Neuronal stem cell (in vitro differentiated cells): Measurements from ENCODE around the gene INAVA.

Experiments used
- DNase-seq: peaks from one replicate; pipeline ENCODE4 v3.0.0-alpha.2; 2013; ENCODE audit warnings: low spot score
- H2AFZ ChIP-seq: one replicate; pipeline ENCODE4 v1.6.1; 2013; ENCODE audit warnings: mild to moderate bottlenecking, low read length, inconsistent platforms
- H2AK5ac ChIP-seq: 2 replicates; pipeline ENCODE4 v1.6.1; 2013; ENCODE audit warnings: low read depth, mild to moderate bottlenecking, inconsistent platforms, low read length, moderate library complexity, mixed read lengths
- H2BK120ac ChIP-seq: 2 replicates; pipeline ENCODE4 v1.6.1; 2013; ENCODE audit warnings: low read depth, mild to moderate bottlenecking, inconsistent platforms, low read length, moderate library complexity, mixed read lengths
- H2BK12ac ChIP-seq: one replicate; pipeline ENCODE4 v1.6.1; 2013; ENCODE audit warnings: low read length, inconsistent platforms
- H2BK15ac ChIP-seq: 2 replicates; pipeline ENCODE4 v1.6.1; 2013; ENCODE audit warnings: mild to moderate bottlenecking, low read length, inconsistent platforms, mixed read lengths
- H2BK5ac ChIP-seq: one replicate; pipeline ENCODE4 v1.6.1; 2013; ENCODE audit warnings: inconsistent platforms, mild to moderate bottlenecking, low read length, moderate library complexity
- H3K14ac ChIP-seq: one replicate; pipeline ENCODE4 v1.6.1; 2013; ENCODE audit warnings: low read length, inconsistent platforms
- H3K18ac ChIP-seq: 2 replicates; pipeline ENCODE4 v1.6.1; 2013; ENCODE audit warnings: low read length, inconsistent platforms
- H3K23ac ChIP-seq: 2 replicates; pipeline ENCODE4 v1.6.1; 2013; ENCODE audit warnings: low read depth, mild to moderate bottlenecking, mixed read lengths, low read length, inconsistent platforms; ENCODE audit not compliant: poor library complexity
- H3K27ac ChIP-seq: replicated peaks from 3 replicates; pipeline ENCODE4 v1.5.1; 2013; ENCODE audit warnings: low read length, inconsistent platforms
- H3K27me3 ChIP-seq, 3 experiments: 2 replicates each; pipeline ENCODE4 v1.6.1; 2013; ENCODE audit warnings: low read length in 3 of 3, mild to moderate bottlenecking in 2 of 3, inconsistent platforms in 1 of 3, low read depth in 1 of 3, mixed read lengths in 1 of 3, moderate library complexity in 1 of 3; ENCODE audit not compliant: control insufficient read depth in 3 of 3, insufficient read depth in 3 of 3
- H3K36me3 ChIP-seq, 2 donors: replicated peaks in 1 of 2; 2 replicates each; pipeline ENCODE4 v1.6.1; 2013; ENCODE audit warnings: low read length in 2 of 2; ENCODE audit not compliant: control insufficient read depth in 2 of 2, insufficient read depth in 2 of 2
- H3K4ac ChIP-seq: 2 replicates; pipeline ENCODE4 v1.6.1; 2013; ENCODE audit warnings: inconsistent platforms, mild to moderate bottlenecking, low read length, moderate library complexity
- H3K4me1 ChIP-seq, 2 donors: 1 replicate in 1 of 2; 2 replicates in 1 of 2; pipeline ENCODE4 v1.6.1; 2013; ENCODE audit warnings: low read length in 2 of 2, low read depth in 1 of 2; ENCODE audit not compliant: control insufficient read depth in 2 of 2, insufficient read depth in 1 of 2
- H3K4me2 ChIP-seq: one replicate; pipeline ENCODE4 v1.6.1; 2013; ENCODE audit warnings: mild to moderate bottlenecking, low read length, inconsistent platforms; ENCODE audit not compliant: insufficient read depth, poor library complexity, severe bottlenecking
- H3K4me3 ChIP-seq, 2 donors: 2 replicates each; pipeline ENCODE4 v1.5.1; 2013; ENCODE audit warnings: low read length in 2 of 2, mild to moderate bottlenecking in 2 of 2, inconsistent platforms in 1 of 2, moderate library complexity in 1 of 2
- H3K79me1 ChIP-seq: one replicate; pipeline ENCODE4 v1.6.1; 2013; ENCODE audit warnings: low read depth, mild to moderate bottlenecking, inconsistent platforms, low read length, moderate library complexity
- H3K9ac ChIP-seq: one replicate; pipeline ENCODE4 v1.6.1; 2013; ENCODE audit warnings: mild to moderate bottlenecking, low read depth, low read length, inconsistent platforms; ENCODE audit not compliant: poor library complexity
- H3K9me3 ChIP-seq, 2 donors: replicated peaks in 1 of 2; 2 replicates each; pipeline versions ENCODE3 to v1.6.1; 2013; ENCODE audit warnings: low read length in 2 of 2, mild to moderate bottlenecking in 2 of 2, inconsistent platforms in 1 of 2, low read depth in 1 of 2, mixed read lengths in 1 of 2, moderate library complexity in 1 of 2; ENCODE audit not compliant: control insufficient read depth in 2 of 2, insufficient read depth in 1 of 2
- H4K8ac ChIP-seq: one replicate; pipeline ENCODE4 v1.6.1; 2013; ENCODE audit warnings: low read depth, mild to moderate bottlenecking, inconsistent platforms, low read length, moderate library complexity
- H4K91ac ChIP-seq: one replicate; pipeline ENCODE4 v1.6.1; 2013; ENCODE audit warnings: low read length, low read depth, mild to moderate bottlenecking, inconsistent platforms; ENCODE audit not compliant: poor library complexity
- WGBS, 2 donors: extraction: QIAGEN DNeasy Blood & Tissue Kit; methylation state at CpG; one replicate each; pipeline ENCODE4 v1.1.7; 2013; ENCODE audit warnings: missing lambda C conversion rate in 2 of 2, mixed read lengths in 1 of 2; ENCODE audit not compliant: insufficient read length in 2 of 2, insufficient replicate concordance in 1 of 2; ENCODE audit errors: extremely low coverage in 2 of 2; 5-methylcytosine and 5-hydroxymethylcytosine counted together

Gene INAVA

DNA sequence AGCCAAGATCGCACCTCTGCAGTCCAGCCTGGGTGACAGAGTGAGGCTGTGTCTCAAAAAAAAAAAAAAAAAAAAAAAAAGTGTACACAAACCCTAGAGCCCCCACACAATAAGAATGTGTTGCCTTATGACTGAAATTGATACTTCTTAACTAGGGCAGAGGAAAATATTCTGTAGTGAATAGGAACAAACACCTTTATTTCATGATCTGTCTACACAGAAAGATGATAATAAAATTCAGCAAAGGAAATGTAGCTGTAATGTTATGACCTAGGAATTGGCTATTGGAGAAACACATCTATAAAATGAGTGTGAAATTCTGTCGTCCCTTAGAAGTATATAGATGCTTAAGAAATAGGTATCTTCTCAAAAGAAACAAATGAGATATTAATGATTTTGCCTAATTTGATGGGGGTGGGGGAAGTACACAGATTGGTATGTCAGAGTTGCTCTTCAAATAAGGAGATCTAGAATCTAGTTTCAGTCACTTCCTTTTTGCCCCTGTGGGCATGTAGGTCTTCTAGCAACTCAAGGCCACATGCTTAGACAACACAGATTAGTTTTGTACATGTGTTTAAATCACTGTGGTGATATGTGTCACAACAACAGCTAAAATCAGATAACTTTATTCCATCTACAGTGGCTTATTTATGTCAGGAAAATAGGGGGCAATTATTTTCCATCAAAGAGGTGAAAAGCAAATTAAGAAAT lies 32.6 kb upstream of the INAVA start:
- H2AK5ac ChIP-seq = no peak overlapping the region
- H3K4me3 ChIP-seq = no peak overlapping the region
- no peak overlapping the region for H3K23ac ChIP-seq
- H3K9me3 ChIP-seq = no peaks in the 10 kb centered on the region
- no peak overlapping the region for H2BK12ac ChIP-seq
- no peak overlapping the region for H2BK5ac ChIP-seq
- H3K79me1 ChIP-seq = no peaks in the 10 kb centered on the region
- no peaks in the 10 kb centered on the region for H3K27me3 ChIP-seq
- peaks cover 4 to 72% of the 10 kb centered on the region in 2 donors for H3K36me3 ChIP-seq
- no peak overlapping the region for H3K9ac ChIP-seq
- H3K18ac ChIP-seq = no peak overlapping the region
- no peak overlapping the region for H4K8ac ChIP-seq
- H2AFZ ChIP-seq = no peak overlapping the region
- no peak overlapping the region for H3K14ac ChIP-seq
- H3K27ac ChIP-seq = no peak overlapping the region
- WGBS, 2 donors = no CpG with 5 or more reads among the region's 2 CpGs
- no peak overlapping the region for H4K91ac ChIP-seq
- no peak overlapping the region for H3K4me2 ChIP-seq
- H3K4ac ChIP-seq = no peak overlapping the region
- no peak for DNase-seq
- no peak overlapping the region for H2BK15ac ChIP-seq
- H3K4me1 ChIP-seq = peaks cover 0 to 5% of the 10 kb centered on the region in 2 donors
- H2BK120ac ChIP-seq = no peak overlapping the region

DNA sequence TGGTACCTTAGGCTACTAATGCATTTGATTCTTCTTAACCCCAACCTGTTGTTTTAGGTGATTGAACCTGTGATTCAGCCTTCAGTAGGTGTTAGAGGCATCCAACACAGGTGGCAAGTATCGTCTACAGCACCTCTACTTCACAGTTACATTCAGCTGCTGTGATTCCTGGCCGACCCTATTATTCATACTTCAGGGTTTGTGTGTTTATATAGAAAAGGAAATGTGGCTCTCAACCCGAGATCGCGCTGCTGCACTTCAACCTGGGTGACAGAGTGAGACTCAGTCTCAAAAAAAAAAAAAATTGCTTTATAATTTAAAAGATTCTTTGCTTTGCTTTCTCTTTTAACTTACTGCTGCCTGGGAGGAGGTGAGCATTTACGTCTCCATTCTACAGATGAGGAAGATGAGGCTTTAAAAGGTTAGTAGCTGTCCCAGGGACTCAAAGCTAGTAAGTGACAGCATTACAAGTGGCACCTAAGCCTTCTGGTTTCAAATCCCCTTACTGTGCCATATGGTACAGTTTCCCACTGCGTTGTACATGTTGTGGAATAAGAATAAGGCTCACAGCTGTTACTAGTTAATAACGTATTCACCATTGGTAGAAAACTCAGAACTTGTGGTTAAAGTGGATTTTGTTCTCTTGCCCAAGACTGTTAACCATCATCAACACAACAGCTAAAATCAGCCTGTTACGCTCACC lies 31.8 kb upstream of the INAVA start:
- Histone ChIP-seq H3K4me2 (no peak overlapping the region), H2AK5ac (no peak overlapping the region), H3K4me1 (peaks cover 0 to 7% of the 10 kb centered on the region in 2 donors), H3K9me3 (no peaks in the 10 kb centered on the region), H2BK15ac (no peak overlapping the region), H3K27ac (no peak overlapping the region), H3K23ac (no peak overlapping the region), H2BK5ac (no peak overlapping the region), H3K18ac (no peak overlapping the region), H2AFZ (no peak overlapping the region), H2BK120ac (no peak overlapping the region), H3K14ac (no peak overlapping the region), H3K4ac (no peak overlapping the region), H3K27me3 (no peaks in the 10 kb centered on the region), H3K36me3 (peaks cover 2 to 64% of the 10 kb centered on the region in 2 donors), H4K91ac (no peak overlapping the region), H4K8ac (no peak overlapping the region), H3K4me3 (no peak overlapping the region), H2BK12ac (no peak overlapping the region), H3K79me1 (no peaks in the 10 kb centered on the region), H3K9ac (no peak overlapping the region)
- no peak for DNase-seq
- no CpG with 5 or more reads among the region's 9 CpGs for WGBS, 2 donors

GRCh38 chr1:200866116-200866515 lies 28.6 kb upstream of the INAVA start:
- no CpG with 5 or more reads among the region's 3 CpGs for WGBS, 2 donors
- DNase-seq = no peak
- H2BK12ac ChIP-seq = no peak overlapping the region
- H3K9ac ChIP-seq = no peak overlapping the region
- no peak overlapping the region for H2AFZ ChIP-seq
- no peak overlapping the region for H4K91ac ChIP-seq
- no peak overlapping the region for H3K18ac ChIP-seq
- no peaks in the 10 kb centered on the region for H3K27me3 ChIP-seq
- no peak overlapping the region for H4K8ac ChIP-seq
- no peak overlapping the region for H3K14ac ChIP-seq
- no peak overlapping the region for H3K4me3 ChIP-seq
- no peak overlapping the region for H2AK5ac ChIP-seq
- no peaks in the 10 kb centered on the region for H3K79me1 ChIP-seq
- H2BK5ac ChIP-seq = no peak overlapping the region
- H2BK120ac ChIP-seq = no peak overlapping the region
- H3K4me2 ChIP-seq = no peak overlapping the region
- no peaks in the 10 kb centered on the region for H3K9me3 ChIP-seq
- H2BK15ac ChIP-seq = no peak overlapping the region
- H3K4ac ChIP-seq = no peak overlapping the region
- peaks cover 2 to 32% of the 10 kb centered on the region in 2 donors for H3K36me3 ChIP-seq
- no peak overlapping the region for H3K23ac ChIP-seq
- peaks cover 0 to 7% of the 10 kb centered on the region in 2 donors for H3K4me1 ChIP-seq
- H3K27ac ChIP-seq = no peak overlapping the region

DNA sequence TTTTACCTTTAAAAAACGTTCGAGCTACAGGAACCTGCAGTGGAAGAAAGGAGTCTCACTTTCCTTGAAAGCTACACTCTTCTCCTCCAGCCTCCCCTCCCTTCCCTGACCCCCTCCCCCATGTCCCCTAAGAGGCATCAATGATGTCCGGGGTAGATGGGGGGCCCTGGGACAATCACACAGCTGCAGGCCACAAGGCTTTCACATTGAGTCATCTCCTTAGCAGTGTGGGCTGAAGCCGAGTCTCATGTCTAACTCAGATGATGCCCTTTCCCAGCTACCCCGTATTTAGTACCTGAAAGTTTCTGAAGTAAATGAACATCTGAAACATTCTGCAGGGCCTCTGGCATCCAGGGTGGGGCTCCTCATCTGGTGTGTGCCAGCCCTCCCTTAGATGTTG lies 28.2 kb upstream of the INAVA start:
- no peak overlapping the region for H2BK5ac ChIP-seq
- no peak overlapping the region for H3K4me2 ChIP-seq
- no peak for DNase-seq
- H3K36me3 ChIP-seq = peaks cover 2 to 31% of the 10 kb centered on the region in 2 donors
- no peak overlapping the region for H4K91ac ChIP-seq
- no peaks in the 10 kb centered on the region for H3K9me3 ChIP-seq
- H3K14ac ChIP-seq = no peak overlapping the region
- H2BK12ac ChIP-seq = no peak overlapping the region
- H3K4me3 ChIP-seq = no peak overlapping the region
- H4K8ac ChIP-seq = no peak overlapping the region
- H2BK15ac ChIP-seq = no peak overlapping the region
- no peak overlapping the region for H3K23ac ChIP-seq
- H2AFZ ChIP-seq = no peak overlapping the region
- H3K27me3 ChIP-seq = no peaks in the 10 kb centered on the region
- H3K79me1 ChIP-seq = no peaks in the 10 kb centered on the region
- no peak overlapping the region for H2BK120ac ChIP-seq
- peaks cover 0 to 8% of the 10 kb centered on the region in 2 donors for H3K4me1 ChIP-seq
- WGBS, 2 donors = no CpG with 5 or more reads among the region's 5 CpGs
- no peak overlapping the region for H3K9ac ChIP-seq
- no peak overlapping the region for H2AK5ac ChIP-seq
- H3K27ac ChIP-seq = no peak overlapping the region
- peak overlapping the region; percentile 27 for H3K18ac ChIP-seq
- H3K4ac ChIP-seq = no peak overlapping the region
